WTC11 (cell line): ENCODE results near the gene EP400. TPM values are rescaled to one million over a fixed set of nuclear protein-coding genes. Genes with fewer than 3 reads are reported as not detected.

Source experiments
- ATAC-seq: fragments of 200-7000 bp; cut with Tn5 transposase; 2 replicates; pipeline ENCODE4 v1.10.0; 2021; ENCODE audit warnings: mild to moderate bottlenecking, moderate library complexity
- CTCF ChIA-PET: fragments of 300-600 bp; sonication (Branson Sonifier 250); formaldehyde crosslinking; loops from one replicate; lab custom pipeline; 2021; ENCODE audit warnings: antibody characterized with exemption; lab: Charles Lee
- POLR2A ChIA-PET: fragments of 350-600 bp; sonication (Branson Sonifier 250); formaldehyde crosslinking; loops from one replicate; lab custom pipeline; 2021; ENCODE audit warnings: antibody characterized with exemption; lab: Charles Lee
- DNase-seq: peaks from one replicate; pipeline ENCODE4 v3.0.0; 2021; ENCODE audit warnings: low spot score
- H3K27ac Mint-ChIP-seq: 2 replicates; pipeline ENCODE4 v1.8.0; 2021; ENCODE audit warnings: mixed read lengths
- H3K27me3 Mint-ChIP-seq: 2 replicates; pipeline ENCODE4 v1.8.0; 2021; ENCODE audit warnings: low read depth, mild to moderate bottlenecking, moderate library complexity, mixed read lengths
- H3K36me3 Mint-ChIP-seq: 2 replicates; pipeline ENCODE4 v1.8.0; 2021; ENCODE audit warnings: mixed read lengths
- H3K4me1 Mint-ChIP-seq: 2 replicates; pipeline ENCODE4 v1.8.0; 2022; ENCODE audit warnings: mixed read lengths
- H3K4me3 Mint-ChIP-seq: 2 replicates; pipeline ENCODE4 v1.8.0; 2021; ENCODE audit warnings: mild to moderate bottlenecking, moderate library complexity, mixed read lengths
- H3K9me3 Mint-ChIP-seq: 2 replicates; pipeline ENCODE4 v1.8.0; 2021; ENCODE audit warnings: mixed read lengths
- ATF1 ChIP-seq: sonication (generic); formaldehyde crosslinking; IDR thresholded peaks from 2 replicates; pipeline ENCODE4 v1.8.1; 2023; ENCODE audit warnings: mild to moderate bottlenecking, moderate library complexity, missing genetic modification reagents
- EMX1 ChIP-seq: fragments of 250-450 bp; sonication (Bioruptor Pico); IDR thresholded peaks from 2 replicates; pipeline ENCODE4 v1.8.0; 2021; ENCODE audit warnings: mild to moderate bottlenecking
- ETV6 ChIP-seq: sonication (generic); formaldehyde crosslinking; IDR thresholded peaks from 2 replicates; pipeline ENCODE4 v1.8.1; 2022; ENCODE audit warnings: mild to moderate bottlenecking, missing genetic modification reagents
- FOXP1 ChIP-seq: sonication (generic); formaldehyde crosslinking; IDR thresholded peaks from 2 replicates; pipeline ENCODE4 v1.8.0; 2022; ENCODE audit warnings: missing genetic modification reagents, mild to moderate bottlenecking, moderate library complexity, borderline replicate concordance
- MYBL2 ChIP-seq: sonication (generic); formaldehyde crosslinking; IDR thresholded peaks from 2 replicates; pipeline ENCODE4 v1.8.1; 2023; ENCODE audit warnings: mild to moderate bottlenecking, moderate library complexity, missing genetic modification reagents
- NFATC4 ChIP-seq: fragments of 250-450 bp; sonication (Bioruptor Pico); IDR thresholded peaks from 2 replicates; pipeline ENCODE4 v1.9.0; 2021; ENCODE audit warnings: mild to moderate bottlenecking
- NFYB ChIP-seq: sonication (generic); formaldehyde crosslinking; conservative IDR thresholded peaks from 2 replicates; pipeline ENCODE4 v1.8.0; 2022; ENCODE audit warnings: low read depth, missing genetic modification reagents
- NR1H2 ChIP-seq: sonication (generic); formaldehyde crosslinking; IDR thresholded peaks from 2 replicates; pipeline ENCODE4 v1.9.0; 2021; ENCODE audit warnings: mild to moderate bottlenecking, moderate library complexity, missing genetic modification reagents
- NR2C2 ChIP-seq: sonication (generic); formaldehyde crosslinking; IDR thresholded peaks from 2 replicates; pipeline ENCODE4 v1.8.0; 2022; ENCODE audit warnings: mild to moderate bottlenecking, missing genetic modification reagents
- OVOL2 ChIP-seq: fragments of 250-450 bp; sonication (Bioruptor Pico); IDR thresholded peaks from 2 replicates; pipeline ENCODE4 v1.9.0; 2021; ENCODE audit warnings: mild to moderate bottlenecking, borderline replicate concordance
- PRRX2 ChIP-seq: fragments of 250-450 bp; sonication (Bioruptor Pico); IDR thresholded peaks from 2 replicates; pipeline ENCODE4 v1.8.0; 2021; ENCODE audit warnings: mild to moderate bottlenecking
- ZNF219 ChIP-seq: sonication (generic); formaldehyde crosslinking; IDR thresholded peaks from 2 replicates; pipeline ENCODE4 v1.8.0; 2023; ENCODE audit warnings: missing genetic modification reagents, mild to moderate bottlenecking, borderline replicate concordance
- ZNF423 ChIP-seq: fragments of 250-450 bp; sonication (Bioruptor Pico); IDR thresholded peaks from 2 replicates; pipeline ENCODE4 v2.1.2; 2022; ENCODE audit warnings: mild to moderate bottlenecking, moderate library complexity
- ZNF671 ChIP-seq: fragments of 250-450 bp; sonication (Bioruptor Pico); IDR thresholded peaks from 2 replicates; pipeline ENCODE4 v1.8.0; 2021; ENCODE audit warnings: mild to moderate bottlenecking
- total RNA-seq: library from RNA; stranded (reverse); gene quantifications from 3 replicates; pipeline ENCODE4 v1.2.3, GENCODE V29; 2021
- TF ChIP-seq, protein P1 (sequence below): fragments of 250-450 bp; sonication (Bioruptor Pico); IDR thresholded peaks from 2 replicates; pipeline ENCODE4 v2.1.2; 2022; ENCODE audit warnings: mild to moderate bottlenecking, moderate library complexity
- TF ChIP-seq, protein P2 (sequence below): fragments of 250-450 bp; sonication (Bioruptor Pico); conservative IDR thresholded peaks from 2 replicates; pipeline ENCODE4 v1.9.0; 2021; ENCODE audit warnings: mild to moderate bottlenecking
- TF ChIP-seq, protein P3 (sequence below): sonication (generic); formaldehyde crosslinking; IDR thresholded peaks from 2 replicates; pipeline ENCODE4 v1.8.1; 2023; ENCODE audit warnings: mild to moderate bottlenecking, missing genetic modification reagents, borderline replicate concordance
- TF ChIP-seq, protein P4 (sequence below): fragments of 250-450 bp; sonication (Bioruptor Pico); IDR thresholded peaks from 2 replicates; pipeline ENCODE4 v1.9.0; 2021; ENCODE audit warnings: mild to moderate bottlenecking
- TF ChIP-seq, protein P5 (sequence below): sonication (generic); formaldehyde crosslinking; IDR thresholded peaks from 2 replicates; pipeline ENCODE4 v1.8.1; 2023; ENCODE audit warnings: mild to moderate bottlenecking, moderate library complexity, missing genetic modification reagents
- TF ChIP-seq, protein P6 (sequence below): fragments of 250-450 bp; sonication (Bioruptor Pico); IDR thresholded peaks from 2 replicates; pipeline ENCODE4 v1.9.0; 2021; ENCODE audit warnings: mild to moderate bottlenecking

EP400 gene
- total RNA-seq, 1 experiment from 2014 or later: 75.8 TPM

DNA sequence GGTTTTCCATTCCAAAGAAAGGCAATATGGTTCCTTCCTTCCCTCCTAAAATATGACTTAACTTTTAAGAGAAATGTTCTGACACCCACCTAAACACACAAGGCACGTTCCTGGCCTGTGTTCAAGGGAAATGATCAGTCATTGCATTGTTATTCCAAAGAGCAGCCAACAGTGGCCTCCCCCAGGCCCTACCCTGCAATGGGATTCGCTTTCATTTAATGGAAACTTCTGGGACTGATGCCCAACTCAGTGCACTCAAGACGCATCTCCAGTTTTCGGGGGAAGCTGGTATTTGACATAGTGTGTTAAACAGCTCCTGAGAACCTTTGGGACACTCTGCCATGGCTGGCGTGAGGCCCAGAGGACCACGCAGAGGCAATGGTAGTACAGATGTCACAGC lies 128.4 kb downstream of the EP400 start:
- ATAC-seq (no peak), DNase-seq (no peak)
- no peak overlapping the region for H3K4me3 Mint-ChIP-seq
- no peak for TF ChIP-seq MYBL2 (CRISPR knock-in tag)
- peaks cover 4% of the 10 kb centered on the region; the same call in 1 of the 2 replicates for H3K27me3 Mint-ChIP-seq
- H3K9me3 Mint-ChIP-seq: 0 out of 2 replicates have a peak, but pooled peaks cover 3% of the 10 kb centered on the region
- CTCF ChIA-PET: no interaction called here
- H3K27ac Mint-ChIP-seq: peak overlapping the region; percentile 63
- no peaks in the 10 kb centered on the region for H3K4me1 Mint-ChIP-seq
- H3K36me3 Mint-ChIP-seq: peaks cover 48% of the 10 kb centered on the region
- POLR2A ChIA-PET: no interaction called here

DNA sequence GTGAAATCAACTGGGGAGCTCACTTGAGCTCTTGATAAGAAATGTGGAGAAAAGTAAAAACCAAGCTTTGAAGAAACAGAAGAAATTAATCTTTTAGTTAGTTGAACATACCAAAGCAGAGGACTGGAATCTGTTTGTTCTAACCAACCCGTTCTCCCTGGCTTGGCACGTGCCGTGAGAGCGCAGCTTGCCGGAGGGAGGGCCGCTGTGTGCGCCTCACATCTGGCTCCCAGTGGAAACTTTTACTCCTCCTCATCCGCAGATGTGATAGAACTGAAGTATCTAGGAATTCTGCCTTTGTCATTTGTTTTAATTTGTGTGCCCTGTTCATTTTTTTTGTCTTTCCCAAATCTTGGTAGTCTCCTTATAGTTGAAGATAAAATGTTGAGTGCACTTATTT lies 129.5 kb downstream of the EP400 start:
- no peak for TF ChIP-seq PRRX2 (CRISPR knock-in tag)
- TF ChIP-seq, protein P1, sequence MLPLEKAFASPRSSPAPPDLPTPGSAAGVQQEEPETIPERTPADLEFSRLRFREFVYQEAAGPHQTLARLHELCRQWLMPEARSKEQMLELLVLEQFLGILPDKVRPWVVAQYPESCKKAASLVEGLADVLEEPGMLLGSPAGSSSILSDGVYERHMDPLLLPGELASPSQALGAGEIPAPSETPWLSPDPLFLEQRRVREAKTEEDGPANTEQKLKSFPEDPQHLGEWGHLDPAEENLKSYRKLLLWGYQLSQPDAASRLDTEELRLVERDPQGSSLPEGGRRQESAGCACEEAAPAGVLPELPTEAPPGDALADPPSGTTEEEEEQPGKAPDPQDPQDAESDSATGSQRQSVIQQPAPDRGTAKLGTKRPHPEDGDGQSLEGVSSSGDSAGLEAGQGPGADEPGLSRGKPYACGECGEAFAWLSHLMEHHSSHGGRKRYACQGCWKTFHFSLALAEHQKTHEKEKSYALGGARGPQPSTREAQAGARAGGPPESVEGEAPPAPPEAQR: no peak
- no peak for TF ChIP-seq OVOL2 (CRISPR knock-in tag)
- TF ChIP-seq, protein P2, sequence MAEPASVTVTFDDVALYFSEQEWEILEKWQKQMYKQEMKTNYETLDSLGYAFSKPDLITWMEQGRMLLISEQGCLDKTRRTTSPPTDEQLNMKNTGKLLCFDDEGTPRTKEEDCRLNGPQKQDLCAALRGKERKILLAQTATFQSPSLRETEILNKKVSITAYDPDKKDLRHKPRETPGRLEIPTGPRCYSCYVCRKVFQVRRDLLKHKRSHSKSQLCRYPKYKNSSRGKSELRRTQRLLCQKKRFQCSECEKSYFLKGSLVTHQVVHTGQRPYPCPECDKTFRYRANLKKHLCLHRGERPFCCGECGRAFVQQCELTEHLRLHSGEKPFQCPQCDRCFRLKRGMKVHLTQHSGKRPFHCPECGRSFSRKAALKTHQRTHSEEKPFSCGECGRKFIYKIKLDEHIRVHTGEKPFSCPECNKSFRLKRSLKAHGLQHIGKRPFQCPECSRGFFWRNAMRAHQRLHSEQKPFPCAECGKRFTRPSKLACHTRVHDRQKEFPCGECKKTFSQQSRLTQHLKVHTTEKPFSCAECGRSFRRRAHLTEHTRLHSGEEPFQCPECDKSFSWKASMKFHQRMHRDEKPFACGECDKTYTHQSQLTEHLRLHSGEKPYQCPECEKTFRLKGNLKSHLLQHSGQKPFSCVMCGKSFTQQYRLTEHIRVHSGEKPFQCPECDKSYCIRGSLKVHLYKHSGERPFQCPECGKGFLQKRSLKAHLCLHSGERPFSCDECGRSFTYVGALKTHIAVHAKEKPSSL (CRISPR knock-in tag): no peak
- no peak for TF ChIP-seq NR2C2 (CRISPR knock-in tag)
- no peak for TF ChIP-seq ZNF219 (CRISPR knock-in tag)
- no peak for TF ChIP-seq ZNF671 (CRISPR knock-in tag)
- TF ChIP-seq, protein P3, sequence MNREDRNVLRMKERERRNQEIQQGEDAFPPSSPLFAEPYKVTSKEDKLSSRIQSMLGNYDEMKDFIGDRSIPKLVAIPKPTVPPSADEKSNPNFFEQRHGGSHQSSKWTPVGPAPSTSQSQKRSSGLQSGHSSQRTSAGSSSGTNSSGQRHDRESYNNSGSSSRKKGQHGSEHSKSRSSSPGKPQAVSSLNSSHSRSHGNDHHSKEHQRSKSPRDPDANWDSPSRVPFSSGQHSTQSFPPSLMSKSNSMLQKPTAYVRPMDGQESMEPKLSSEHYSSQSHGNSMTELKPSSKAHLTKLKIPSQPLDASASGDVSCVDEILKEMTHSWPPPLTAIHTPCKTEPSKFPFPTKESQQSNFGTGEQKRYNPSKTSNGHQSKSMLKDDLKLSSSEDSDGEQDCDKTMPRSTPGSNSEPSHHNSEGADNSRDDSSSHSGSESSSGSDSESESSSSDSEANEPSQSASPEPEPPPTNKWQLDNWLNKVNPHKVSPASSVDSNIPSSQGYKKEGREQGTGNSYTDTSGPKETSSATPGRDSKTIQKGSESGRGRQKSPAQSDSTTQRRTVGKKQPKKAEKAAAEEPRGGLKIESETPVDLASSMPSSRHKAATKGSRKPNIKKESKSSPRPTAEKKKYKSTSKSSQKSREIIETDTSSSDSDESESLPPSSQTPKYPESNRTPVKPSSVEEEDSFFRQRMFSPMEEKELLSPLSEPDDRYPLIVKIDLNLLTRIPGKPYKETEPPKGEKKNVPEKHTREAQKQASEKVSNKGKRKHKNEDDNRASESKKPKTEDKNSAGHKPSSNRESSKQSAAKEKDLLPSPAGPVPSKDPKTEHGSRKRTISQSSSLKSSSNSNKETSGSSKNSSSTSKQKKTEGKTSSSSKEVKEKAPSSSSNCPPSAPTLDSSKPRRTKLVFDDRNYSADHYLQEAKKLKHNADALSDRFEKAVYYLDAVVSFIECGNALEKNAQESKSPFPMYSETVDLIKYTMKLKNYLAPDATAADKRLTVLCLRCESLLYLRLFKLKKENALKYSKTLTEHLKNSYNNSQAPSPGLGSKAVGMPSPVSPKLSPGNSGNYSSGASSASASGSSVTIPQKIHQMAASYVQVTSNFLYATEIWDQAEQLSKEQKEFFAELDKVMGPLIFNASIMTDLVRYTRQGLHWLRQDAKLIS (CRISPR knock-in tag): no peak
- TF ChIP-seq, protein P4, sequence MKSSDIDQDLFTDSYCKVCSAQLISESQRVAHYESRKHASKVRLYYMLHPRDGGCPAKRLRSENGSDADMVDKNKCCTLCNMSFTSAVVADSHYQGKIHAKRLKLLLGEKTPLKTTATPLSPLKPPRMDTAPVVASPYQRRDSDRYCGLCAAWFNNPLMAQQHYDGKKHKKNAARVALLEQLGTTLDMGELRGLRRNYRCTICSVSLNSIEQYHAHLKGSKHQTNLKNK (CRISPR knock-in tag): no peak
- TF ChIP-seq ATF1 (CRISPR knock-in tag): no peak
- TF ChIP-seq NR1H2 (CRISPR knock-in tag): no peak
- no peak for TF ChIP-seq ZNF423 (CRISPR knock-in tag)
- TF ChIP-seq NFYB (CRISPR knock-in tag): no peak
- no peak for TF ChIP-seq ETV6 (CRISPR knock-in tag)
- Mint-ChIP-seq H3K4me1 (peaks cover 6% of the 10 kb centered on the region), H3K9me3 (0 out of 2 replicates have a peak, but pooled peaks cover 3% of the 10 kb centered on the region), H3K36me3 (peaks cover 41% of the 10 kb centered on the region), H3K4me3 (no peak overlapping the region), H3K27me3 (peaks cover 4% of the 10 kb centered on the region; the same call in 1 of the 2 replicates), H3K27ac (no peak overlapping the region)
- ChIA-PET CTCF (interaction anchor here (0.6 kb wide), 1 partner anchor 467 kb away, joined by 3 read pairs; no protein-coding TSS in a partner anchor), POLR2A (no interaction called here)
- DNase-seq (no peak), ATAC-seq (no peak)

DNA sequence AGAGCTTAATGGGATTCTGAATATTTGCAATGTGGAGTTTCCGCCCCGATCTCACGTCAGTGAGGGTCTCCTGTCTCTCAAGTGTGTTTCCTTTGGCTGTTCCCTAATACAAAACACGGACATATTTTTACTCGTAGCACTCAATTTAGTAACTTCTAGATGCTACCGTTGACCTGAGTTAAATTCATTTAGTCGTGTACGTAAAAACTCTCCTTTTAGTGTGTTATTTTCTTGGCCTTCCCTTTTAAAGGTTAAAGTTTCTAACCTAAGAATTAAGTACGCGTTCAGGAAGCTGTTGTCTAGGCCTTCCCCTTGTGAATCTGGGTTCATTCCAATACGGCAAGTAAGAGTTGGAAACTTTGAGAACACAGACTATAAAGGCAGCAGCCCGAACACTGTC lies 130.0 kb downstream of the EP400 start:
- ChIA-PET CTCF (interaction anchor here (0.6 kb wide), 1 partner anchor 466 kb away, joined by 3 read pairs; no protein-coding TSS in a partner anchor), POLR2A (no interaction called here)
- H3K27ac Mint-ChIP-seq: peak overlapping the region; percentile 68; the same call in 1 of the 2 replicates
- H3K4me3 Mint-ChIP-seq: no peak overlapping the region
- H3K27me3 Mint-ChIP-seq: peaks cover 4% of the 10 kb centered on the region; the same call in 1 of the 2 replicates
- ATAC-seq (no peak), DNase-seq (no peak)
- peaks cover 6% of the 10 kb centered on the region for H3K4me1 Mint-ChIP-seq
- peaks cover 36% of the 10 kb centered on the region for H3K36me3 Mint-ChIP-seq
- 0 out of 2 replicates have a peak, but pooled peaks cover 3% of the 10 kb centered on the region for H3K9me3 Mint-ChIP-seq
- TF ChIP-seq, protein P5, sequence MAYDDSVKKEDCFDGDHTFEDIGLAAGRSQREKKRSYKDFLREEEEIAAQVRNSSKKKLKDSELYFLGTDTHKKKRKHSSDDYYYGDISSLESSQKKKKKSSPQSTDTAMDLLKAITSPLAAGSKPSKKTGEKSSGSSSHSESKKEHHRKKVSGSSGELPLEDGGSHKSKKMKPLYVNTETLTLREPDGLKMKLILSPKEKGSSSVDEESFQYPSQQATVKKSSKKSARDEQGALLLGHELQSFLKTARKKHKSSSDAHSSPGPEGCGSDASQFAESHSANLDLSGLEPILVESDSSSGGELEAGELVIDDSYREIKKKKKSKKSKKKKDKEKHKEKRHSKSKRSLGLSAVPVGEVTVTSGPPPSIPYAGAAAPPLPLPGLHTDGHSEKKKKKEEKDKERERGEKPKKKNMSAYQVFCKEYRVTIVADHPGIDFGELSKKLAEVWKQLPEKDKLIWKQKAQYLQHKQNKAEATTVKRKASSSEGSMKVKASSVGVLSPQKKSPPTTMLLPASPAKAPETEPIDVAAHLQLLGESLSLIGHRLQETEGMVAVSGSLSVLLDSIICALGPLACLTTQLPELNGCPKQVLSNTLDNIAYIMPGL: no peak
- no peak for TF ChIP-seq FOXP1
- TF ChIP-seq, protein P6, sequence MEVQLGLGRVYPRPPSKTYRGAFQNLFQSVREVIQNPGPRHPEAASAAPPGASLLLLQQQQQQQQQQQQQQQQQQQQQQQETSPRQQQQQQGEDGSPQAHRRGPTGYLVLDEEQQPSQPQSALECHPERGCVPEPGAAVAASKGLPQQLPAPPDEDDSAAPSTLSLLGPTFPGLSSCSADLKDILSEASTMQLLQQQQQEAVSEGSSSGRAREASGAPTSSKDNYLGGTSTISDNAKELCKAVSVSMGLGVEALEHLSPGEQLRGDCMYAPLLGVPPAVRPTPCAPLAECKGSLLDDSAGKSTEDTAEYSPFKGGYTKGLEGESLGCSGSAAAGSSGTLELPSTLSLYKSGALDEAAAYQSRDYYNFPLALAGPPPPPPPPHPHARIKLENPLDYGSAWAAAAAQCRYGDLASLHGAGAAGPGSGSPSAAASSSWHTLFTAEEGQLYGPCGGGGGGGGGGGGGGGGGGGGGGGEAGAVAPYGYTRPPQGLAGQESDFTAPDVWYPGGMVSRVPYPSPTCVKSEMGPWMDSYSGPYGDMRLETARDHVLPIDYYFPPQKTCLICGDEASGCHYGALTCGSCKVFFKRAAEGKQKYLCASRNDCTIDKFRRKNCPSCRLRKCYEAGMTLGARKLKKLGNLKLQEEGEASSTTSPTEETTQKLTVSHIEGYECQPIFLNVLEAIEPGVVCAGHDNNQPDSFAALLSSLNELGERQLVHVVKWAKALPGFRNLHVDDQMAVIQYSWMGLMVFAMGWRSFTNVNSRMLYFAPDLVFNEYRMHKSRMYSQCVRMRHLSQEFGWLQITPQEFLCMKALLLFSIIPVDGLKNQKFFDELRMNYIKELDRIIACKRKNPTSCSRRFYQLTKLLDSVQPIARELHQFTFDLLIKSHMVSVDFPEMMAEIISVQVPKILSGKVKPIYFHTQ (CRISPR knock-in tag): no peak
- no peak for TF ChIP-seq NFATC4 (CRISPR knock-in tag)
- no peak for TF ChIP-seq ZNF423 (CRISPR knock-in tag)
- no peak for TF ChIP-seq EMX1 (CRISPR knock-in tag)
